Measurements from ENCODE around the gene HLA-DQA1.

HLA-DQA1 gene

DNA sequence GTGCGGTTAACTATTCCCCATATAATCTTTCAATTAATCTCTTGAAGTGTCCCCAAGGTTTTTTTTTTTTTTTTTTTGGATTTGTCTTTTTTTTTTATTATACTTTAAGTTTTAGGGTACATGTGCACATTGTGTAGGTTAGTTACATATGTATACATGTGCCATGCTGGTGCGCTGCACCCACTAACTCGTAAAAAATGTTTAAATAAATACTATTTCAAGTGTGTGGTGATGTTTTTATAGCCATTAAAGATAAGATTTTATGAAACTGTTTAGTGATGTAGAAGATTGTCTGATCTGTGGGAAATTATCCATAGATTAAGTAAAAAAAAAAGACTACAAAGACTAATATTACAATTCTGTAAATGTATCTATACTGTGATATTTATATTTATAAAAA lies 12.6 kb upstream of the HLA-DQA1 start:
- TF ChIP-seq TAF1 (IDR thresholded peaks at IDR 0.05; ENCODE audit: borderline replicate concordance, insufficient read depth, low read length) (no peak), SIN3A (IDR thresholded peaks at IDR 0.05; ENCODE audit: borderline replicate concordance, insufficient read depth, low read length) (no peak), FOXP2 (optimal IDR thresholded peaks at IDR 0.05; ENCODE audit: borderline replicate concordance, extremely low read depth, extremely low read length, insufficient read depth) (no peak), POLR2AphosphoS5 (IDR thresholded peaks at IDR 0.05; ENCODE audit: low read depth, low read length) (no peak)
- TF ChIP-seq, protein P1, sequence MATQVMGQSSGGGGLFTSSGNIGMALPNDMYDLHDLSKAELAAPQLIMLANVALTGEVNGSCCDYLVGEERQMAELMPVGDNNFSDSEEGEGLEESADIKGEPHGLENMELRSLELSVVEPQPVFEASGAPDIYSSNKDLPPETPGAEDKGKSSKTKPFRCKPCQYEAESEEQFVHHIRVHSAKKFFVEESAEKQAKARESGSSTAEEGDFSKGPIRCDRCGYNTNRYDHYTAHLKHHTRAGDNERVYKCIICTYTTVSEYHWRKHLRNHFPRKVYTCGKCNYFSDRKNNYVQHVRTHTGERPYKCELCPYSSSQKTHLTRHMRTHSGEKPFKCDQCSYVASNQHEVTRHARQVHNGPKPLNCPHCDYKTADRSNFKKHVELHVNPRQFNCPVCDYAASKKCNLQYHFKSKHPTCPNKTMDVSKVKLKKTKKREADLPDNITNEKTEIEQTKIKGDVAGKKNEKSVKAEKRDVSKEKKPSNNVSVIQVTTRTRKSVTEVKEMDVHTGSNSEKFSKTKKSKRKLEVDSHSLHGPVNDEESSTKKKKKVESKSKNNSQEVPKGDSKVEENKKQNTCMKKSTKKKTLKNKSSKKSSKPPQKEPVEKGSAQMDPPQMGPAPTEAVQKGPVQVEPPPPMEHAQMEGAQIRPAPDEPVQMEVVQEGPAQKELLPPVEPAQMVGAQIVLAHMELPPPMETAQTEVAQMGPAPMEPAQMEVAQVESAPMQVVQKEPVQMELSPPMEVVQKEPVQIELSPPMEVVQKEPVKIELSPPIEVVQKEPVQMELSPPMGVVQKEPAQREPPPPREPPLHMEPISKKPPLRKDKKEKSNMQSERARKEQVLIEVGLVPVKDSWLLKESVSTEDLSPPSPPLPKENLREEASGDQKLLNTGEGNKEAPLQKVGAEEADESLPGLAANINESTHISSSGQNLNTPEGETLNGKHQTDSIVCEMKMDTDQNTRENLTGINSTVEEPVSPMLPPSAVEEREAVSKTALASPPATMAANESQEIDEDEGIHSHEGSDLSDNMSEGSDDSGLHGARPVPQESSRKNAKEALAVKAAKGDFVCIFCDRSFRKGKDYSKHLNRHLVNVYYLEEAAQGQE (IDR thresholded peaks at IDR 0.05; ENCODE audit: insufficient read depth in 1 of 2, low read depth in 2 of 2, low read length in 2 of 2), result no peak

DNA sequence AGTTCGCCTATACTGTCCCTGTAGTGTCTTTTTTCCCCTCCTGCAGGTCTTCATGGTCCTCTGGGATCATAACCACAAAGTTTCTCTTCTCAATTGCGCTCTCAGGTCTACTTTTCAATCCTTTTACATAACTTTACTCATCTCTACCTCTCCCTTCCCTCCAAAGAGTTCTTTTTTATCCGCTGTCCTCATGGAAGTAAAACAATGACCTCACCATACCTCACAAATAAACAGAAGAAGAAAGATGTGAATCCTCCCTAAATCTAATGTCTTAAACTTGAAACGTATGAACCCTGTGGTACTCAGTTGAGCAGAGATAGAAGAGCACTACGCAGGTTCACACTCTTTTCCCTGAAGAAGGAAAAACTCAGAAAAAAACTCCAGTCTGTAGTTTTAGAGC lies 12.1 kb upstream of the HLA-DQA1 start:
- TF ChIP-seq POLR2AphosphoS5 (IDR thresholded peaks at IDR 0.05; ENCODE audit: low read depth, low read length), result no peak
- TF ChIP-seq TAF1 (IDR thresholded peaks at IDR 0.05; ENCODE audit: borderline replicate concordance, insufficient read depth, low read length), result no peak

DNA sequence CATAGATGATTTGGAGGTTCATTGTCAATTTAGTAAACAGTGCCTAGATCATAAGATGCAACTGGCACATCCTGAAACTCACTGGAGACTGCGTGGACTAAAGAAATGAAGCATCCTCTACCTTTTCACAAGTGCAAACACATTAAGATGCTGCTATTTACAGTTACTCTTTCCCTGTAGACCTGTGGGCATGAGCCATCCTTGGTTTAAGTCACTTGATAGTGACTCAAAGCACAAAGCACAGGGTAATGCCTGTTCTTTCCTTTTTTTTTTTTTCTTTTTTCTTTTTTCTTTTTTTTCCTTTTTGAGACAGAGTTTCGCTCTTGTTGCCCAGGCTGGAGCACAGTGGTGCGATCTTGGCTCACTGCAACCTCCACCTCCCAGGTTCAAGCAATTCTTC lies 10.0 kb upstream of the HLA-DQA1 start:
- no peak for TF ChIP-seq TAF1 (IDR thresholded peaks at IDR 0.05; ENCODE audit: borderline replicate concordance, insufficient read depth, low read length)
- TF ChIP-seq, protein P1 (IDR thresholded peaks at IDR 0.05; ENCODE audit: insufficient read depth in 1 of 2, low read depth in 2 of 2, low read length in 2 of 2), result no peak
- no peak for TF ChIP-seq POLR2AphosphoS5 (IDR thresholded peaks at IDR 0.05; ENCODE audit: low read depth, low read length)

DNA sequence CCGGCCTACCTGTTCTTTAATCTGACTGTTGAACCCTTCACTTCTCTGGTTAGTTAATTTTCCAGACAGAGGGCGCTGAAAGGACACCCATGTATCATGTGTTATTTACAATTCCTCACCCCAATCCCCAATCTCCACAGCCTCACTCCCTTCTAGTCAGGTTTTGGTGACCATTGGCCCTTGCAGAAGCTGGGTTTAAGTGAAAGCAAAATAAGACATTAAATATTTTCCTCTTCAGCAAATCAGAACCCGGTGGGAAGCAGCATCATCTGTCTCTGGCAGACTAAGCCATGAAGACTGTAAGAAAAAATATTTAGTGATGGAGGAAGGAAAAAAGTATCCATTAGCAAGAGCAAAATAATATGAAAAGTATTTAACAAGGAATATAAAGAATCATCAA lies 9.4 kb upstream of the HLA-DQA1 start:
- TF ChIP-seq SIN3A (IDR thresholded peaks at IDR 0.05; ENCODE audit: borderline replicate concordance, insufficient read depth, low read length) (no peak), POLR2AphosphoS5 (IDR thresholded peaks at IDR 0.05; ENCODE audit: low read depth, low read length) (no peak), FOXP2 (optimal IDR thresholded peaks at IDR 0.05; ENCODE audit: borderline replicate concordance, extremely low read depth, extremely low read length, insufficient read depth) (no peak), TAF1 (IDR thresholded peaks at IDR 0.05; ENCODE audit: borderline replicate concordance, insufficient read depth, low read length) (no peak)
- TF ChIP-seq, protein P1 (IDR thresholded peaks at IDR 0.05; ENCODE audit: insufficient read depth in 1 of 2, low read depth in 2 of 2, low read length in 2 of 2), result no peak

DNA sequence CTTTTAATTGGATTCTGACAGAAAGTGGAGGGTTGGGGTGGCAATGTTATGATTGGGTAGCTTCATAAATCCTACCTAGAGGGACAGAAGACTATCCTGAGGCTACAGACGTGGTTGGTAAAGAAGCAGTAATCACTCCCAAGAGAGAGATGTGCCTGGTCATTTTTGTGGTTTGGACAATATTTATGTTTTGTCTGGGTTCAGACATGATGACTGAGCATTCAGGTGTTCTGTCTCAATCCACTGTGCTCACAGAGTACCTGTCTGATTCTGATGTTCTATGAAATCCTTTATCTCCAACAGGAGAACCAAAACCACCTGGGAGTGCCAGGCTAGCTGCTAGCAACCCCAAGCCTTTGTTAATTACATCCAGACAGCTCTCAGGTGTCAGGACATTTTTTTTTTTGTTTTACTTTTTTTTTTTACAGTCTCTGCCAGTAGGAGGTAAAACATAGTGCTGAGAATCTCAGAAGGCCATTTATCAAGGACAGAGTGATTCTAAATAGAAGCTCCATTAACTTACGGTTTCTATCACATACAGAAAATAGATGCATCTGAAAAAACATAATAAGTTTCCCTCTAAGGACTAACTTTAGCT lies 1.6 kb upstream of the HLA-DQA1 start:
- no peak for TF ChIP-seq FOXP2 (optimal IDR thresholded peaks at IDR 0.05; ENCODE audit: borderline replicate concordance, extremely low read depth, extremely low read length, insufficient read depth)
- TF ChIP-seq POLR2AphosphoS5 (IDR thresholded peaks at IDR 0.05; ENCODE audit: low read depth, low read length), result no peak
- TF ChIP-seq, protein P1 (IDR thresholded peaks at IDR 0.05; ENCODE audit: insufficient read depth in 1 of 2, low read depth in 2 of 2, low read length in 2 of 2), result no peak
- no peak for TF ChIP-seq TAF1 (IDR thresholded peaks at IDR 0.05; ENCODE audit: borderline replicate concordance, insufficient read depth, low read length)

Data from PFSK-1 (cell line).